Erythroblast (primary cell): ENCODE data around the gene ZCCHC18.

Experiments
- DNase-seq, 2 experiments: peaks; one replicate each; lab custom pipeline; 2025; lab: John Stamatoyannopoulos, UW
- GATA1 ChIP-seq: IDR thresholded peaks from 2 replicates; pipeline ENCODE4 v1.6.1; 2011; ENCODE audit warnings: low read depth, mild to moderate bottlenecking, control low read depth, low read length, moderate library complexity
- POLR2A ChIP-seq: IDR thresholded peaks from 2 replicates; pipeline ENCODE4 v1.6.1; 2011; ENCODE audit warnings: mild to moderate bottlenecking, low read length

The ZCCHC18 gene

DNA sequence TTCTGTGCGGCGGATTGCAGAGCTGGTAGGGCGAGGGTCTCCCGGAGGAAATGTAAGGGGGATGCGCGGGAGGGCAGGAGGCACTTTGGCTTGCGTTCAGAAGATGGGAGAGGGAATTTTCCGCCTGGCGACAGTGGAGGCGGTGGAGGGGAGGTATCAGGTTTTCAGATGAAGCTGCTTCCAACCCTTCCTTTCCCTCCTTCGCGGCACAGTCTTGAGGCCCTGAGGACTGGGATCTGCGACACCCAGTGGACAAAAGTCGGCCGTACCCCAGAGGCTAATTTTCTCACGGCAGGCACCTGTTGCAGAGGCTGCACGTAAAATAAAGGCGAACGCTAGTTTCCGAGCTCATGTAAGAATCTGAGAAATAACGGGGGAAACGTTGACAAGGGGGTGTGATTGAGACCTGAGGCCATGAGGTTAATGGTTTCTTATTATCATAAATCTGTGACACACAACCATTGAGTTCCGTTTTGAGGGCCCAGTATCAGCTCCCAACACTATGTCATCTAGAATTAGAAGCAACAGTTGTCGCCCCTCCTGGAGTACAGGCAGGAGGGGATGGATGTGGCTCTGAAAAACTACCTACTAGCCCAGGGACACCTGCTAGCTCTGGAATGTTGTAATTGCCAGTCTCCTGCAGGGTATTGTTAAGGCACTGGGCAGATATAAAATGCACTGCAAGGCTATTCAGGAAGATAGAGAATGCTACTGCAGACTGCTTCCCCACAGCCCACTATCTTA is 1.1 kb downstream of the ZCCHC18 start:
- TF ChIP-seq POLR2A = no peak
- no peak for TF ChIP-seq GATA1
- peak; percentile 26 for DNase-seq

DNA sequence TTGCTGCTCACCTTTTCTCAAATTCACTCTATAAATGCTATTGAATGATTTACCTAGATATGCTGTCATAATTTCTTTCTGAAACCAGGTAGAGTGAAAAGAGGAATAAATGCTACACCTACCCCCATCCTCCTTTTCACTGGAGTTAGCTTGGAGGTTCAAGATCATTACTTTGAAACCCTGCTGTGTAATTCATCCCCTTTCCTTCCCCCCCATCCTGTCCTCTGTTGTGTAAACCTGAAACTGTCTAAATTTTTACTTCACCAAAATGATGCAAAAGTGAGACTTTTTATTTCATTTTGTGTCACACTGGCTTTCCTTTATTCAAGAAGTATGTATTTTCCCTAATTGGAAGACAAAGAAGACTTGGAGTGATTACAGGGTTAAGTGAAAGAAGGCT is 5.4 kb downstream of the ZCCHC18 start:
- no peak for TF ChIP-seq POLR2A
- TF ChIP-seq GATA1 = no peak
- DNase-seq = no peak

DNA sequence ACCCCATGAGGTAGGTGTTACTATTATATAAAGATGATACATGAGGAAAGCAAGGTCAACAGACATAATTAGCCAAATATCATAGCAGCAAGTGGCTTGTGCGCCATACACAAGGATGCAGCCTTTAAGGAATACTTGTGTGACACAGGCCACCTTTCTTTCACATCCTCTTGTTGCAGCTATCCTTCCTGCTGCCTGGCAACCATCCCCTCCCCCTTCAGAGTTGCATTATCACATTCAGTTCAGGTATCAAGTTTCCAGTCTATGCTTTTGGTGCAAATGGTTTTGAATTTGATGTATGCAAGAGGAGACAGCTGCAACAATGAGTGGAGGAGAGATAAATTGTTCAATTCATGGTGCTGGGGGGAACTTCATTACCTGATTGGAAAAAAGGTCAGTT is 6.4 kb downstream of the ZCCHC18 start:
- no peak for TF ChIP-seq GATA1
- no peak for TF ChIP-seq POLR2A
- DNase-seq = no peak

DNA sequence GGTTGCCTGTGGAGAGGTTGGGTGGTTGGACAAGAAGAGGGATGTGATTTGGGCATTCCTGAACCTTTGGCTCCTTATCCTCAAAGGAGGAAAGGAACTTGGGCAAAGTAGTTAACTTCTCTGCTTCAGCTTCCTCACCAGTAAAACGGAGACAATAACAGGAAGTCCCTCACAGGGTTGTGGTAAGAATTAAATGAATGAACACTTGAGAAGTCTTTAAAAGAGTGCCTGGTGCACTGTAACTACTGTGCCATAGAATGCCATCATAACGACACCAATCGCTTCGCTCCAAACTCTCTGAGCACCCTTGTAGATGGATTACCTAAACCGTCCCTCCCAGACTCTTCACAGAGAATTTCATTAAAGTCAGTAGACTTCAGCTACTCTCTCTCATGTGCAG is 10.5 kb downstream of the ZCCHC18 start:
- no peak for DNase-seq
- TF ChIP-seq POLR2A (no peak), GATA1 (no peak)

DNA sequence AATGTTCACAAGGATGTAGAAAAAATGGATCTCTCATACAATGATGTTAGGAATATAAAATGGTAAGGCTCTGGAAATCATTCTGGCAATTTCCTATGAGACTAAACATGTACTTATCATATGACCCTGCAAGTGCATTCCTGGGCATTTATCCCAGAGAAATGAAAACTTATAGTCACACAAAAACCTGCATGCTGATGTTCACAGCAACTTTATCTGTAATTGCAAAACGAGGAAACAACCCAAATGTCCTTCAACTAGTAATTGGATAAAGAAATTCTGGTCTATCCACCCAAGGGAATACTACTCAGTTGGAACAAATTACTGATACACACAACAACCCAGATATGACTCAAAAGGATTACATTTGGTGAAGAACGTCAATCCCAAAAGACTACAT is 14.5 kb downstream of the ZCCHC18 start:
- DNase-seq = no peak
- TF ChIP-seq POLR2A (no peak), GATA1 (no peak)

DNA sequence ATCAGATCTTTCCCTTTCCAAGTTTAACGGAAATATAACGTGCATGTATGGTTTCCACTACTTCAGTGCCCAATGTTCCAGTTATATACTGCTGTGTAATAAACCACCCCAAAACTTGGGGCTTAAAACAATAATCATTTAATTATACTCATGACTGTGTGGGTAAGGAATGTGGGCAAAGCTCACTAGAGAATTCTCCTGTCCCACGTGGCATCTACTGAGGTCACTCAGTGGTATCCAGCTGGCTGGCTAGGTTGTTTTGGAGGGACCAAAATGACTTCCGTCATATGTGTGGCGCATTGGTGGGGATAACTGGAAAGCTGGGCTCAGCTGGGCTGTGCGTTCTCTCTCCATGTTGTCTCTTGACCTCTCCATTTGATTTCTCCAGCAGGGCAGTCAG is 18.5 kb downstream of the ZCCHC18 start:
- no peak for DNase-seq

DNA sequence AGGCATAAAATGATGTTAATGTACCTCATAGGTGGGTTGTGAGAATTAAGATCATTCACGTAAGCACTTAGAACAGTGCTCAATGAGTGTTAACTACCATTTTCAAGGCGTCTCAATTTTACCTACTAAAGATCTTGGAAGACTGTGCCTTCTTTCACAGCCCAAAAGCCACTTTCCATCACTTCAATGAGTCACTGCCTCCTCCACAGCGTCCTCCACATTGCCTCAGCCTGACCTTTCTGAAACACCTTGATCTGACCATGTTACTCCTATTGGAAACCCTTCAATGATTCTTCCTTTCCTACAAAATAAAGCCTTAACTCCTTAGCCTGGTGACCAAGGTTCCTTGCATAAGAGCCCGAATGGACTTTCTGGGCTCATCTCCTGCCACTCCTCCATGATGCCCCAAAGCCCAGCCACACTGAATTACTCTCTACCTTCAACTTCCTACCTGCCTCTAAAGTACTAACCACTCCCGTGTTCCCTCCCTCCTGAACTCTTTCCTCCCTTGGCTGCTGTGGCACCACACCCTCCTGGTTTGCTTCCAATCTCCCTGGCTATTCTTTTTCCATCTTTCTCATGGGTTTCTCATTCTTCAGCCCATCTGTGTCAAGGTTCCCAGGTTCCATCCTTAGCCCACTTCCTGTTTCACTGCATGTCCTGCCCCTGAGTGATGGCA is 22.4 kb downstream of the ZCCHC18 start:
- DNase-seq = no peak
- TF ChIP-seq GATA1 (no peak), POLR2A (no peak)

More for the DNA sequence above, 18.5 kb downstream of the ZCCHC18 start:
- TF ChIP-seq GATA1 (no peak), POLR2A (no peak)

DNA sequence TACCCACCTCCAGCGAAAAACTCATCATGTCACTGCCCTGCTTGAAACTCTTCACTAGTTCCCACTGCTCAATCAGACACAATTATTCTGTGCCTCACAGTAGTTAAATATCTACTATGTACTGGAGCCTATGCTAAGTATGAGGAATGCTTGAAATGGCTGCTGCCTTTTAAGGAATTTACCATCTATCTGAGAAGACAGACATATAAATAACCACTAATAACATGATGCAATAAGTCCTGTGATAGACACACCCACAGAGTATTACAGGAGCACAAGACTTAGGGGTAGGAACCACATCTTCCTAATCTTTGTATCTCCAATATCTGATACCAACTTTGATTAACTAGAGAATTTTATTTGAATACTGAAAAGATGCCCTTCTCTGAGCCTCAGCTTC is 23.4 kb downstream of the ZCCHC18 start:
- no peak for DNase-seq
- no peak for TF ChIP-seq POLR2A
- no peak for TF ChIP-seq GATA1

DNA sequence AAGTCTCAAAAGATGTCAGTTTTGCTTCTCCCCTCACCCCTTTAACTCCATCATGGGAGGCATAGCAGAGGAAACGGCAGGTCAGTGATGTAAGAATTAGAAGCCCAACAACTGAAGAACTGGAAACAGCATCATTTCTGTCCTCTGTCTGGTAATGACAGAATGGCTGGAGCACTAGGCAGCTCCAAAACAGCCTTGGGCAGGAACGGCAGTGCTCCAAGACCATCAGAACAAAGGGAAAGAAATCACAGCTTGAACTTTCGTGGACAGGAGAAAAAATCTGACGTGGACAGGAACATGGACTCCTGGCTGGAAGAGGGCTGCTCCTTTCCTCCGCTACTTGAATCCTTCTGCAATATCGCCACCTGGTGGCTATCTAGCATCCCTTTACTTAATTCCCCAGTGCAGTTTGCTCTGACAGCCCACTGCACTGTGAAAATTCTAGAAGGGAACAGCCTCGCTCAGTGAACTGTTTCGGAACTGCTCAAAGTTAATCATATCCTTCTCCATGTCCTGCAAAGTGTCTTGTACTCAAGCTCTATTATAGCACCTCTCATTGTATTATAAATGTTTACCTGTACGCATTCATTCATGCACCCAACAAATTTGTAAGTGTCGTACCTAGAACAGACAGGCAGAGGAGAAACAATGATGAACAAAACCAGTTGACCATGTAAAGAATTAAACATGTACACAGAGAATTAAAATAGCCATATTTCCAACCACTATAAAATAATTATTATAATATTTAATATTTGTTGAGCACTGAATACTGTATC is 24.1 kb downstream of the ZCCHC18 start:
- DNase-seq = peak; percentile 71 to 80
- TF ChIP-seq GATA1 = no peak
- no peak for TF ChIP-seq POLR2A

DNA sequence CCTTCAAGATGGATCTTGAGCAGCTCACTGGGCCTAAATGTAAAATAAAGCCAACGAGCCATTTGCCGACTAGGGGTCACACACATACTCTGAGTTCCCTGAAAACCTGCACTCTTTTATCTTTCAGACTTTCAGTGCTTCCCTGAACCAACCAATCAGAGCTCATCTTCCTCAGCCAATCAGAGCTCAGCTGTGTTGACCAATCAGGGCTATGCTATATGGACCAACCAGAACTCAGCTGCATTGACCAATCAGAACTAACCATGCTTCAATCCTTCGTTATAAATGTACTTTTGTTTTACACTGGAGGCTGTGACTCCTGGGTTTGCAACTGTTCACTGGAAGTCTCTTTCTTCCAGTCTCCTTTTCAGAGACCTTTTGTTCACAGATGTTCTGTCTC is 25.2 kb downstream of the ZCCHC18 start:
- DNase-seq = peak; percentile 37 to 42
- TF ChIP-seq GATA1 = no peak
- TF ChIP-seq POLR2A = no peak

DNA sequence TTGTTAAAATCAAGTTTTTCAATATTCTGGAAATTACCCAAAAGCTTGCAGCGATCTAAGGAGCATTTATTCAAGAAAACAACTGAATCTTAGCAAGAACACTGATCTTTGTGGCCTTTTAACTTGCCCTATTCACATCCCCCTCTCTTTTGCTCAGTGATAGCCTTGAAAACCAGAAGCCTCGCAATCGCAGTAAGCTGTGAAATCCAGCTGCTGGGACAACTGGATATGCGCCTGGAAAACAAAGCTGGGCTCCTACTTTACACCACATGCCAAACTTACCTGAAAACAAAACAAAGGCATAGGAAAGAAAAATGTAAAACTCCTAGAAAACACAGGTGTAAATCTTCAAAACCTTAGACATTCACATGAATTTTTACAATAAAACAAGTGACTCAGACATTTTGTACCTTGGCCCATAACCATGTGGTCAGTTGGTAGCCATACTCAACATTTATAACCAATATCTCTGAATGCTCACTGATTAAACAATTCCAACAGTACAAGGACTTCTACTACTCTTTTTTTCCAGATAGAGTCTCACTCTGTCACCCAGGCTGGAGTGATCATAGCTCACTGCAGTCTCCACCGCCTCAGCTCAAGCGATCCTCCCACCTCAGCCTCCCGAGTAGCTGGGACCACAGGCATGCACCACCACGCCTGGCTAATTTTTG is 28.9 kb downstream of the ZCCHC18 start:
- DNase-seq = no peak
- TF ChIP-seq POLR2A (no peak), GATA1 (no peak)

DNA sequence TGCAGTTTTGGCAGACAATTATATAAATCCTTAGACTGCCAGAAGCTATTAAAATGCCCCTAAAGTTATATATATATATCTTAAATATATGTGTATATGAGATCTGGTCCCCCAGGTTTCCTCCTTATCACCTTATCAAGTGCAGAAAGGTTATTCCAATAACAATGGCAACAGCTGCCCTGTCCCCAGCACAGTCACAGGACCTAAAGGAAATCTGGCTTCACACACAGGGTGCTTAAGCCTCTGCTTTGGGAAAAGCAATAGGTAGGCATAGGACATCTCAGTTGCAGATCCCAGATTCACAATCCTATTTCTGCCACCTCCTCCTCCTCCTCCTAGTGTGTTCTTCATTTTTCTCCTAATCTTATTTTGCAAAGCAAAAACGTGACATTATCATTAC is 38.7 kb downstream of the ZCCHC18 start:
- DNase-seq = no peak
- TF ChIP-seq POLR2A (no peak), GATA1 (no peak)

DNA sequence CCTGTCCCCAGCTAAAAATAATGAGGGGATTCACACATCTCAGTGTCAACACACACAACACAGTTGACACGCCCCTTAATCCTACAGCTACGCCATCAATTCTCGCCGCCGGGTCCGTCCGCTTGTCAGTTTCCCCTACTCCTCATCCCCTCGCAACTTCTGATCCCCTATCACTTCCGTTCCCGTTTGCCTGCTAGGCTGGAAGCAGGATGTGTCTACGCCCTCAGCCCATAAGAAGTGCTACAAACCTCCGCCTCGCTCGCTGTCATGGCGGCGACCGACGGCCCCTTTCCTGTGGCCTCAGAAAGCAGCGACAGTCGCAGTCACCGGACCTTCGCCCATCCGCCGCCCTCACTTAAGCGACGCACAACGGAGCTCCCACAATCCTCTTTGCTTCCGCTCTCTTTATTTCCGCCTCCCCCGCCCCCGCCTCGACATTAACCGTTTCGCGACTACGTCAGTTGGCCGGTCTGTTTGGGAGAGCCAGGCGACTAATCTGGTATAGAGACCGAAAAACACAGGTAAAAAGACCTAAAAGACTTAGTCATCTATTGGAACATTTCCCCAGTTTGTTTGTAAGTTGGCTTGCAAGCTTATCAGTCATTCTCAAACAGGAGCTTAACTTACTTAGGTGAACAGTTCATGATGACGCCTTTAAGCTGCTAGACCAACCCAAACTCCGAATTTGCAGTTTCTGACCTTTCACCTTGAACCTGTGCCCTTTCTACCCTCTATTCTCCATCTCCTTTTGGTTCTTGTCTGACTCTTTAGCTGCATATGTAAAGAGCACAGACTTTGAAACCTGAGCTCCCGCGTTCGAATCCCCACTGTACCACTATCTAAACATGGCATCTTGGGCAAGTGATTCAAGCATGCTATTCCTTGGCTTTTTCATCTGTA is 44.6 kb downstream of the ZCCHC18 start, which contains the start of gene SLC25A53:
Gene SLC25A53 (minus strand): TSS at position 380 of the 900 bp plus-strand sequence. CDS start 51,752 bp downstream, outside the sequence.
- peak; percentile 93 for DNase-seq

More for the DNA sequence above, 44.6 kb downstream of the ZCCHC18 start, which contains the start of gene SLC25A53:
- TF ChIP-seq POLR2A (peak; percentile 59), GATA1 (no peak)
